Fibroblast of pulmonary artery (primary cell): ENCODE measurements around the gene MAPK8IP3.

Experiments used
- DNase-seq: peaks from one replicate; pipeline ENCODE4 v3.0.0-alpha.2; 2010; ENCODE audit warnings: low read depth
- H3K4me3 ChIP-seq: replicated peaks from 2 replicates; pipeline ENCODE4 v1.5.1; 2011; ENCODE audit warnings: low read depth, mild to moderate bottlenecking, control low read depth, low read length, moderate library complexity
- TF ChIP-seq, protein P1 (sequence below): IDR thresholded peaks from 2 replicates; pipeline ENCODE4 v1.5.1; 2011; ENCODE audit warnings: mild to moderate bottlenecking, control low read depth, low read length, inconsistent platforms; ENCODE audit errors: missing control alignments

Gene MAPK8IP3

DNA sequence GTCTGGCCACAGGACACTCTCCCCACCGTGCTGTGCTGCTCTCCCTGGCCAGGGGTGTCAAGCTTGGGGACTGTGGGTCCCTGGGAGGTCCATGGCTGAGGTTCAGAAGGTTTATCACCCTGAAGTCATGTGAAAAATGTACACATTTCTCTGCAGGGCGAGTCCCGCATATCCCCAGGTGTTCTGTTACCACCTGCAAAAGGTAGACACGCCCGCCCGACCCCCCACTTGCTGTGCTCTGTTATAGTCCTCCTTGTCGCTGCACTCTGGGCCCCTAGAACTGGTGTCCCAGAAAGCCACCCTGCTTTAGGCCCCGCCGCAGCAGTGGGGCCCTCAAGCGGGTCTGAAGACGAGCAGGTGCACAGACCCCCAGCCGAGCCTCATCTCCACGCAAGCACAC is 16.1 kb upstream of the MAPK8IP3 start:
- no peak for DNase-seq
- no peak overlapping the region for H3K4me3 ChIP-seq
- TF ChIP-seq, protein P1, sequence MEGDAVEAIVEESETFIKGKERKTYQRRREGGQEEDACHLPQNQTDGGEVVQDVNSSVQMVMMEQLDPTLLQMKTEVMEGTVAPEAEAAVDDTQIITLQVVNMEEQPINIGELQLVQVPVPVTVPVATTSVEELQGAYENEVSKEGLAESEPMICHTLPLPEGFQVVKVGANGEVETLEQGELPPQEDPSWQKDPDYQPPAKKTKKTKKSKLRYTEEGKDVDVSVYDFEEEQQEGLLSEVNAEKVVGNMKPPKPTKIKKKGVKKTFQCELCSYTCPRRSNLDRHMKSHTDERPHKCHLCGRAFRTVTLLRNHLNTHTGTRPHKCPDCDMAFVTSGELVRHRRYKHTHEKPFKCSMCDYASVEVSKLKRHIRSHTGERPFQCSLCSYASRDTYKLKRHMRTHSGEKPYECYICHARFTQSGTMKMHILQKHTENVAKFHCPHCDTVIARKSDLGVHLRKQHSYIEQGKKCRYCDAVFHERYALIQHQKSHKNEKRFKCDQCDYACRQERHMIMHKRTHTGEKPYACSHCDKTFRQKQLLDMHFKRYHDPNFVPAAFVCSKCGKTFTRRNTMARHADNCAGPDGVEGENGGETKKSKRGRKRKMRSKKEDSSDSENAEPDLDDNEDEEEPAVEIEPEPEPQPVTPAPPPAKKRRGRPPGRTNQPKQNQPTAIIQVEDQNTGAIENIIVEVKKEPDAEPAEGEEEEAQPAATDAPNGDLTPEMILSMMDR: no peak

DNA sequence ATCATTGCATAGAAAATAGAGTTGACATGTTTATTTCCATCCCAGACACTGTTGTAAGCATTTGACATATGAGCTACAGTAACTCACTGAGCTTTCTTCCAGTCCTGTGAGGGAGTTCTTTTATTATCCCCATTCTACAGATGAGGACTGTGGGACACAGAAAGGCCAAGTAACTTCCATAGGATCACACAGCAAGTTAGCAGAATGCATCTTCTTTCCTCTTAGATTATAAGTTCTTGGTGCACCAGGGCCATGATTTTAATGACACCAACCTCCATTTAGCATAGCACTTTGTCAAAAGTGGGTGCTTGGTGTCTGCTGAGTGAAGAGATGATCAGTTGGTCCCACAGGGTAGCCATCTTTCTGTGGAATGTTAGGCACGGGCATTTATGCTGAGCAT is 15.2 kb upstream of the MAPK8IP3 start:
- TF ChIP-seq, protein P1: no peak
- DNase-seq: no peak
- H3K4me3 ChIP-seq: no peak overlapping the region

DNA sequence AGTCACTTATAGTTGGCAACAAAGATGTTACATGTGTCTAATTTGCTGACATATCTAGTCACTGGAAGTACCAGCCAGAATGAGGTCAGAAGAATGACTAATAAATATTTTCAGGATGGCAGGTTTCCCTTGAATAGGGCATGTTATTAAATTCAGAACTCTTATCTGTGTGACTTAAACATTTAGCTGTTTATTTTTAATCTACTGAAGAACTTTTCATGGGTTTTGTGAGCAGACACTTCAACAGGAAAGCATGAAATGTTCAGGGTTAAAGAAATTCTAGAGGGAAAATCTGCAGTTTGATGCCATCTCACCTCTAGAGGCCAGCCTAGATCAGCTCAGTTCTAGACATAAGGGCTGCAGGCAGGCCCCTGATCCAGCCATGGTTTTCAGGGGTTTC is 14.7 kb upstream of the MAPK8IP3 start:
- TF ChIP-seq, protein P1: peak; percentile 36
- no peak overlapping the region for H3K4me3 ChIP-seq
- DNase-seq: peak; percentile 27

DNA sequence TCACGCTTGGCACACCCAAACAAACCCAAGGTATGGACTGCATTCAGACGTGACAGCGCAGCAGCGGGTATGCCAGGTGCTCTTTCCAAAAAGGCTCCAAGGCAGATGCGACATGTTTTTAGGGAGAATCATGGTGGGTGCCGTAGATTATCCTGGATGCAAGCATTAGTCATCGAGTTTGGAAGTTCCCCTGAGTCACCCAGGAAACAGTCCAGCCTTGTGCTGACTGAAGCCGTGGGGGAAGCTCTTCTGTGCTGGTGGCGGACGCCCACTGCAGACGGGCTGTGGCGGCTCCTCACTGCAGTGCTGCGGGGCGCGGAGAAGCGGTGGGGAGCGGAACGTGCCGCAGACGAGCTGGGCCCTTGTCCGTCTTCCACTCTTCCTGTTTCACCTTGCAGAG is 14.0 kb upstream of the MAPK8IP3 start:
- DNase-seq: peak; percentile 74
- TF ChIP-seq, protein P1: no peak
- H3K4me3 ChIP-seq: no peak overlapping the region

DNA sequence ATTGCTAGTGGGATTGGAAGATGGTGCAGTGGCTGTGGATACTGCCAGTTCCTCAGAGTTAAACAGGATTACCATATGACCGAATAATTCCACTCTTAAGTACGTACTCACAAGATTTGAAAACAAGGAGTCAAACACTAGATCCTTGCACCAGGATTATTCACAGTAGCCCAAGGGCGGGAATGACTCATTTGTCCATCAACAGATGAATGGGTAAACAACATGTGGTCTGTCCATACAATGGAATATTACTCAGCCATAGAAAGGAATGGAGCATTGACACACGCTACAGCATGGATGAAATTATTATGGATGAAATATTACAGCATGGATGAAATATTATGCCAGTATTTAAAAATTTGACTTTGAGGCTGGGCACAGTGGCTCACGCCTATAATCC is 9.1 kb upstream of the MAPK8IP3 start:
- H3K4me3 ChIP-seq: no peak overlapping the region
- TF ChIP-seq, protein P1: no peak
- no peak for DNase-seq

DNA sequence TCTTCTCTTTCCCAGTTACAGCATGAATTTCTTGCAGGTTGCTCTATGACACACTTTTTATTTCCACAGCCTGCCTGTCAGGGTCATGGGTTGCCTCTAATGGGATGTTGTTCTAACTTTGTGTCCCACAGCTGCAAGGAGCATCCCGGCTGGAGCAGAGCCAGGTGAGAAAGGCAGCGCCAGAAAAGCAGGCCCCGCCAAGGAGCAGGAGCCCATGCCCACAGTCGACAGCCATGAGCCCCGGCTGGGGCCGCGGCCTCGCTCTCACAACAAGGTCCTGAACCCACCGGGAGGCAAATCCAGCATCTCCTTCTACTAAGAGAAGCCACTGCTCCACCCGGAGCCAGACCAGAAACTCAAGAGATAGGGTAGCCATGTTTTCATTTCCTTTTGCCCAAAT is 7.3 kb upstream of the MAPK8IP3 start:
- DNase-seq: no peak
- H3K4me3 ChIP-seq: no peak overlapping the region

DNA sequence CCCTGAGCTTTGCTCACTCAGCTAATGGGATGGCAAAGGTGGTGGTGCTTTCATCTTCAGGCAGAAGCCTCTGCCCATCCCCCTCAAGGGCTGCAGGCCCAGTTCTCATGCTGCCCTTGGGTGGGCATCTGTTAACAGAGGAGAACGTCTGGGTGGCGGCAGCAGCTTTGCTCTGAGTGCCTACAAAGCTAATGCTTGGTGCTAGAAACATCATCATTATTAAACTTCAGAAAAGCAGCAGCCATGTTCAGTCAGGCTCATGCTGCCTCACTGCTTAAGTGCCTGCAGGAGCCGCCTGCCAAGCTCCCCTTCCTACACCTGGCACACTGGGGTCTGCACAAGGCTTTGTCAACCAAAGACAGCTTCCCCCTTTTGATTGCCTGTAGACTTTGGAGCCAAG is 5.7 kb upstream of the MAPK8IP3 start:
- no peak overlapping the region for H3K4me3 ChIP-seq
- TF ChIP-seq, protein P1: no peak
- no peak for DNase-seq

More for the DNA sequence above, 7.3 kb upstream of the MAPK8IP3 start:
- TF ChIP-seq, protein P1: no peak
